Endodermal cell (in vitro differentiated cells): ENCODE data around the gene ATRNL1. TPM values are rescaled to one million over a fixed set of nuclear protein-coding genes. Genes with fewer than 3 reads are reported as not detected.
A peak's percentile ranks its signal among the peaks of the same experiment; 100 is the strongest.

Experiments
- DNase-seq: peaks from one replicate; pipeline ENCODE4 v3.0.0-alpha.2; 2017
- H3K27ac ChIP-seq: 2 replicates; pipeline ENCODE4 v1.5.1; 2013; ENCODE audit warnings: mild to moderate bottlenecking, low read depth, low read length, moderate library complexity
- H3K27me3 ChIP-seq: 2 replicates; pipeline ENCODE4 v1.6.1; 2013; ENCODE audit warnings: mild to moderate bottlenecking, low read length, moderate library complexity; ENCODE audit not compliant: insufficient read depth, control insufficient read depth, poor library complexity, severe bottlenecking
- H3K36me3 ChIP-seq: 2 replicates; pipeline ENCODE4 v1.7.0; 2013; ENCODE audit warnings: mild to moderate bottlenecking, low read length, moderate library complexity; ENCODE audit not compliant: control insufficient read depth, insufficient read depth
- H3K4me1 ChIP-seq: one replicate; pipeline ENCODE4 v1.7.0; 2013; ENCODE audit warnings: low read length; ENCODE audit not compliant: control insufficient read depth, insufficient read depth
- H3K4me3 ChIP-seq: 2 replicates; pipeline ENCODE4 v1.5.1; 2013; ENCODE audit warnings: mild to moderate bottlenecking, low read length, moderate library complexity
- H3K9ac ChIP-seq: 2 replicates; pipeline ENCODE4 v1.6.1; 2013; ENCODE audit warnings: mild to moderate bottlenecking, low read length, moderate library complexity; ENCODE audit not compliant: poor library complexity, severe bottlenecking; ENCODE audit errors: extremely low read depth
- H3K9me3 ChIP-seq: 2 replicates; pipeline ENCODE4 v1.6.1; 2013; ENCODE audit warnings: mild to moderate bottlenecking, low read length, moderate library complexity; ENCODE audit not compliant: control insufficient read depth
- H3K27ac Mint-ChIP-seq: 2 replicates; pipeline ENCODE4 v1.8.0; 2020; ENCODE audit warnings: mixed read lengths
- H3K27me3 Mint-ChIP-seq: 2 replicates; pipeline ENCODE4 v1.8.0; 2021; ENCODE audit warnings: mild to moderate bottlenecking, mixed read lengths; ENCODE audit not compliant: insufficient read depth
- H3K36me3 Mint-ChIP-seq: 2 replicates; pipeline ENCODE4 v1.8.0; 2020; ENCODE audit warnings: low read depth, mixed read lengths
- H3K4me1 Mint-ChIP-seq: 2 replicates; pipeline ENCODE4 v1.8.0; 2020; ENCODE audit warnings: mixed read lengths
- H3K4me3 Mint-ChIP-seq: 2 replicates; pipeline ENCODE4 v1.8.0; 2020; ENCODE audit warnings: mild to moderate bottlenecking, moderate library complexity, mixed read lengths
- H3K9me3 Mint-ChIP-seq: 2 replicates; pipeline ENCODE4 v1.8.0; 2020; ENCODE audit warnings: mild to moderate bottlenecking, mixed read lengths
- CTCF ChIP-seq: fragments of 200-600 bp; sonication (generic); conservative IDR thresholded peaks from 2 replicates; pipeline ENCODE4 v1.5.0; 2021; ENCODE audit warnings: antibody characterized with exemption, mild to moderate bottlenecking
- WGBS, 2 experiments: methylation state at CpG; one replicate each; pipeline versions ENCODE4 v1.1.5 to v1.1.7; 2013; ENCODE audit warnings: missing lambda C conversion rate in 2 of 2, mixed read lengths in 1 of 2; ENCODE audit not compliant: insufficient coverage in 1 of 2, insufficient read length in 1 of 2; 5-methylcytosine and 5-hydroxymethylcytosine counted together
- total RNA-seq, 2 donors: library from RNA; stranded (reverse); fragmentation: NEBNext Ultra II Directional in 1 of 2; extraction: Animal tissue kit (Norgen Biotek cat#: 25700) in 1 of 2; gene quantifications; 2 replicates in 1 of 2; 3 replicates in 1 of 2; pipeline ENCODE4 v1.2.1, GENCODE V29; 2021

The ATRNL1 gene
- total RNA-seq, 2 donors from 2014 or later, result 8.0 to 9.0 TPM

DNA sequence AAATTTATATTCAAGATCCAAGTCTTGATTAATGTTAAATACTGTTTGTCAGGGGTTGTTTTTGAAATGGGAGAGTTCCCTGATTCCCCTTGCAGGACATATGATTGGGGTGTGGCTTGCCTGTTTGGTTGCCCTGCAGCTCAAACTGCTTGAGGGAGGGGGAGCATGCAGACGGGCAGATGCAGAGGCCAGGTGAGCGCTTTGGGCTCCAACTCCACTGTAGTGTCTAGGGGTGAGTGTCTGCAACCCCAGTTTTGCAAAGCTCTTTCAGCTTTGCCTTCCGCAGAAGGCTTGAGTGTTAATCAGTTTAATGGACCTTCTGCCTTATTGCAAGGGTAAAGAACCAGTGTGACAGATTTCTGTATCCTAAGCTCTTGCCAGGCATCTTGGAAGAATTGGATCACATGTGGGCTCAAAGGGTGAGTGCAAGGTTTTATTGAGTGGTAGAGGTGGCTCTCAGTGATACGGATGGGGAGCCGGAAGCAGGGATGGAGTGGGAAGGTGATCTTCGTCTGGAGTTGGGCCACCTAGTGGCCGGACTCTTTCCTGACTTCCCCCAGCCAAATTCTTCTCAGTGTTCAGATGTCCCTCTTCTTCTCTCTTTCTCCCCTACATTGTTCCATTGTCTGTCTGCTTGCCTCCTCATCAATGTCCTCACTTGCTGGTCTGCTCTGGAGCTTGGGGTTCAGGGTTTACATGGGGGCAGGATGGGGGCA is 479.7 kb downstream of the ATRNL1 start:
- no peaks in the 10 kb centered on the region for H3K4me1 ChIP-seq
- Mint-ChIP-seq H3K4me1 (peaks cover 2% of the 10 kb centered on the region), H3K27me3 (no peaks in the 10 kb centered on the region), H3K9me3 (no peaks in the 10 kb centered on the region), H3K4me3 (no peak overlapping the region), H3K27ac (no peak overlapping the region), H3K36me3 (no peaks in the 10 kb centered on the region)
- H3K27ac ChIP-seq, result no peak overlapping the region
- no peaks in the 10 kb centered on the region for H3K27me3 ChIP-seq
- H3K9ac ChIP-seq, result no peak overlapping the region
- WGBS, 2 experiments, result 71 to 83% methylated on average over 3 to 7 of the region's 7 CpGs
- no peaks in the 10 kb centered on the region for H3K36me3 ChIP-seq
- DNase-seq, result peak; percentile 80
- TF ChIP-seq CTCF, result peak; percentile 78
- H3K4me3 ChIP-seq, result no peak overlapping the region
- H3K9me3 ChIP-seq, result no peaks in the 10 kb centered on the region

DNA sequence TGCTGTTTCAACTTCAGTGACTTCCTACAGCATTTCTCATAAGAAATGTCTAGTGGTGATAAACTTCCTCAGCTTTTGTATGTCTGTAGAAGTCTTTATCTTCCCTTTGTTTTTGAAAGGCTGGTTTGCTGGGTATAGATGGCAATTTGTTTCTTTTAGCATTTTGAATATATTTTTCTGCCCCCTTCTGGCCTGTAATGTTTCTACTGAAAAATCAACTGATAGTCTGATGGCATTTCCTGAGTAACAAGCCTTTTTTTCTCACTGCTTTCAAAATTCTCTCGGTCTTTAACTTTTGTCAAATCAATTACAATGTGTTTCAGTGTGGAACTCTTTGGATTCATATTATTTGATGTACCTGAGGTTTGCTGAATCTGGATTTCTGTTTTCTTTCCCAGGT is 487.1 kb downstream of the ATRNL1 start:
- Mint-ChIP-seq H3K27ac (no peak overlapping the region), H3K36me3 (no peaks in the 10 kb centered on the region), H3K9me3 (no peaks in the 10 kb centered on the region), H3K4me1 (no peaks in the 10 kb centered on the region), H3K4me3 (no peak overlapping the region), H3K27me3 (no peaks in the 10 kb centered on the region)
- DNase-seq, result no peak
- no peak overlapping the region for H3K4me3 ChIP-seq
- H3K36me3 ChIP-seq, result no peaks in the 10 kb centered on the region
- 67% methylated on average over 1 of the region's 1 CpG; no CpG with 5 or more reads in 1 of the 2 experiments for WGBS, 2 experiments
- TF ChIP-seq CTCF, result peak; percentile 48
- no peak overlapping the region for H3K27ac ChIP-seq
- no peaks in the 10 kb centered on the region for H3K4me1 ChIP-seq
- no peaks in the 10 kb centered on the region for H3K27me3 ChIP-seq
- no peaks in the 10 kb centered on the region for H3K9me3 ChIP-seq
- H3K9ac ChIP-seq, result no peak overlapping the region

GRCh38 chr10:115593060-115593459 is 499.9 kb downstream of the ATRNL1 start:
- Histone ChIP-seq H3K27ac (no peak overlapping the region), H3K27me3 (no peaks in the 10 kb centered on the region), H3K9me3 (no peaks in the 10 kb centered on the region), H3K9ac (no peak overlapping the region), H3K4me1 (no peaks in the 10 kb centered on the region), H3K4me3 (no peak overlapping the region), H3K36me3 (no peaks in the 10 kb centered on the region)
- H3K9me3 Mint-ChIP-seq, result peaks cover 8% of the 10 kb centered on the region
- no peaks in the 10 kb centered on the region for H3K4me1 Mint-ChIP-seq
- no peaks in the 10 kb centered on the region for H3K27me3 Mint-ChIP-seq
- no peak overlapping the region for H3K27ac Mint-ChIP-seq
- H3K4me3 Mint-ChIP-seq, result no peak overlapping the region
- 95% methylated on average over 2 of the region's 2 CpGs; no CpG with 5 or more reads in 1 of the 2 experiments for WGBS, 2 experiments
- DNase-seq, result no peak
- no peak for TF ChIP-seq CTCF
- no peaks in the 10 kb centered on the region for H3K36me3 Mint-ChIP-seq
